Tibial nerve (tissue), 4 donors: ENCODE results near the gene ZNF485.

Experiments
- EP300 ChIP-seq, 2 donors: sonication (generic); formaldehyde crosslinking; IDR thresholded peaks; one replicate each; pipeline ENCODE4 v1.6.1; 2017; ENCODE audit warnings: antibody characterized with exemption in 2 of 2, mild to moderate bottlenecking in 1 of 2
- POLR2A ChIP-seq, 2 donors: fragments of 450-650 bp; IDR thresholded peaks; one replicate each; pipeline ENCODE4 v1.6.1; 2017; ENCODE audit warnings: antibody characterized with exemption in 2 of 2, mild to moderate bottlenecking in 2 of 2, moderate library complexity in 2 of 2
- TF ChIP-seq, protein P1 (sequence below), 5 experiments: fragments of 200-600 bp in 3 of 5; fragments of 450-650 bp in 2 of 5; sonication (generic) in 3 of 5; IDR thresholded peaks; one replicate each; pipeline ENCODE4 v1.5.1; 2016 to 2019; ENCODE audit warnings: antibody characterized with exemption in 5 of 5, mild to moderate bottlenecking in 3 of 5, moderate library complexity in 2 of 5

- TF ChIP-seq, protein P1, sequence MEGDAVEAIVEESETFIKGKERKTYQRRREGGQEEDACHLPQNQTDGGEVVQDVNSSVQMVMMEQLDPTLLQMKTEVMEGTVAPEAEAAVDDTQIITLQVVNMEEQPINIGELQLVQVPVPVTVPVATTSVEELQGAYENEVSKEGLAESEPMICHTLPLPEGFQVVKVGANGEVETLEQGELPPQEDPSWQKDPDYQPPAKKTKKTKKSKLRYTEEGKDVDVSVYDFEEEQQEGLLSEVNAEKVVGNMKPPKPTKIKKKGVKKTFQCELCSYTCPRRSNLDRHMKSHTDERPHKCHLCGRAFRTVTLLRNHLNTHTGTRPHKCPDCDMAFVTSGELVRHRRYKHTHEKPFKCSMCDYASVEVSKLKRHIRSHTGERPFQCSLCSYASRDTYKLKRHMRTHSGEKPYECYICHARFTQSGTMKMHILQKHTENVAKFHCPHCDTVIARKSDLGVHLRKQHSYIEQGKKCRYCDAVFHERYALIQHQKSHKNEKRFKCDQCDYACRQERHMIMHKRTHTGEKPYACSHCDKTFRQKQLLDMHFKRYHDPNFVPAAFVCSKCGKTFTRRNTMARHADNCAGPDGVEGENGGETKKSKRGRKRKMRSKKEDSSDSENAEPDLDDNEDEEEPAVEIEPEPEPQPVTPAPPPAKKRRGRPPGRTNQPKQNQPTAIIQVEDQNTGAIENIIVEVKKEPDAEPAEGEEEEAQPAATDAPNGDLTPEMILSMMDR (IDR thresholded peaks at IDR 0.05) = peak in 1 of 5 experiments; percentile 33
- TF ChIP-seq EP300 (IDR thresholded peaks at IDR 0.05) (peak in 1 of 2 donors; percentile 45), POLR2A (IDR thresholded peaks at IDR 0.05) (peak; percentile 13 to 39)
Measured at GRCh38 chr10:43648398-43649184, 42.4 kb downstream of the ZNF485 start, which contains the start of gene ZNF32.
